A549 (cell line): ENCODE data around the gene ACER2. TPM values are rescaled to one million over a fixed set of nuclear protein-coding genes. Genes with fewer than 3 reads are reported as not detected.

Experiments
- ATAC-seq, 2 experiments: fragments of 200-7000 bp in 1 of 2; fragments of >200 bp in 1 of 2; cut with Nextera tagmentation in 1 of 2; cut with Tn5 transposase in 1 of 2; 3 replicates each; pipeline versions ENCODE4 v1.8.0 to v1.9.1; 2018 to 2020; ENCODE audit warnings: mild to moderate bottlenecking in 1 of 2, moderate library complexity in 1 of 2
- CTCF ChIA-PET: fragments of 300-600 bp; sonication (Branson Sonifier 250); formaldehyde crosslinking; extraction: SDS; loops from one replicate; lab custom pipeline; 2021; ENCODE audit warnings: antibody characterized with exemption, inconsistent platforms; lab: Yijun Ruan, JAX
- POLR2A ChIA-PET: fragments of 350-600 bp; formaldehyde crosslinking; extraction: SDS; loops from one replicate; lab custom pipeline; 2021; ENCODE audit warnings: antibody characterized with exemption, inconsistent platforms; lab: Yijun Ruan, JAX
- DNase-seq, 2 experiments: peaks; one replicate each; pipeline versions ENCODE4 v3.0.0 to v3.0.0-alpha.2; 2011 to 2016; ENCODE audit warnings: low read depth in 1 of 2, low spot score in 1 of 2
- FAIRE-seq: peaks from 2 replicates; lab custom pipeline; 2011; peaks lifted over from hg19 to GRCh38; lab: Jason Lieb, UNC
- H3K27ac ChIP-seq, 2 experiments: fragments of >200 bp; sonication (Bioruptor Twin); formaldehyde crosslinking; 3 replicates each; pipeline ENCODE4 v1.5.1; 2016 to 2017
- H3K4me1 ChIP-seq: fragments of >200 bp; sonication (Bioruptor Twin); formaldehyde crosslinking; 3 replicates; pipeline ENCODE4 v1.6.1; 2016
- H3K4me2 ChIP-seq: fragments of >200 bp; sonication (Bioruptor Twin); formaldehyde crosslinking; 3 replicates; pipeline ENCODE4 v1.6.1; 2016
- H3K4me3 ChIP-seq: fragments of >200 bp; sonication (Bioruptor Twin); formaldehyde crosslinking; 3 replicates; pipeline ENCODE4 v1.5.1; 2016
- H3K9me3 ChIP-seq: fragments of >200 bp; sonication (Bioruptor Twin); formaldehyde crosslinking; 3 replicates; pipeline ENCODE4 v1.6.1; 2016
- BHLHE40 ChIP-seq: IDR thresholded peaks from 2 replicates; pipeline ENCODE4 v1.6.1; 2012; ENCODE audit warnings: low read depth, low read length, inconsistent platforms
- EHF ChIP-seq: fragments of 250-450 bp; sonication (Bioruptor Pico); IDR thresholded peaks from 2 replicates; pipeline ENCODE4 v1.5.0; 2020; ENCODE audit warnings: mild to moderate bottlenecking
- FOSB ChIP-seq: fragments of 250-450 bp; sonication (Bioruptor Pico); IDR thresholded peaks from 2 replicates; pipeline ENCODE4 v1.5.0; 2020; ENCODE audit warnings: mild to moderate bottlenecking, moderate library complexity
- FOSL2 ChIP-seq, 2 experiments: fragments of 450-650 bp in 1 of 2; fragments of >200 bp in 1 of 2; sonication (Bioruptor Twin) in 1 of 2; formaldehyde crosslinking; IDR thresholded peaks; 2 replicates each; pipeline versions ENCODE4 v1.5.0 to v1.6.1; 2016 to 2020; ENCODE audit warnings: mild to moderate bottlenecking in 1 of 2, moderate library complexity in 1 of 2
- GATA3 ChIP-seq: IDR thresholded peaks from 2 replicates; pipeline ENCODE4 v1.6.1; 2012; ENCODE audit warnings: borderline replicate concordance
- JUN ChIP-seq, 2 experiments: fragments of >200 bp; sonication (Bioruptor Twin); formaldehyde crosslinking; IDR thresholded peaks; 2 replicates in 1 of 2; 3 replicates in 1 of 2; pipeline ENCODE4 v1.6.1; 2016 to 2017
- KDM1A ChIP-seq: fragments of 200-600 bp; sonication (generic); IDR thresholded peaks from 2 replicates; pipeline ENCODE4 v1.6.1; 2016; ENCODE audit warnings: low read depth, mild to moderate bottlenecking
- KDM5A ChIP-seq: fragments of 200-600 bp; sonication (generic); IDR thresholded peaks from 2 replicates; pipeline ENCODE4 v1.6.1; 2016; ENCODE audit warnings: antibody characterized with exemption, mild to moderate bottlenecking
- MAZ ChIP-seq: fragments of 150-350 bp; IDR thresholded peaks from 2 replicates; pipeline ENCODE4 v1.6.1; 2014; ENCODE audit warnings: antibody characterized with exemption, low read depth, low read length, borderline replicate concordance
- NPAS2 ChIP-seq: fragments of 250-450 bp; sonication (Bioruptor Pico); IDR thresholded peaks from 2 replicates; pipeline ENCODE4 v1.8.0; 2022; ENCODE audit warnings: mild to moderate bottlenecking, moderate library complexity, borderline replicate concordance
- NR3C1 ChIP-seq: fragments of >200 bp; sonication (Bioruptor Twin); formaldehyde crosslinking; IDR thresholded peaks from 3 replicates; pipeline ENCODE4 v1.6.1; 2017
- PHF8 ChIP-seq: fragments of 200-600 bp; sonication (generic); IDR thresholded peaks from 2 replicates; pipeline ENCODE4 v1.6.1; 2016; ENCODE audit warnings: low read depth, mild to moderate bottlenecking, antibody characterized with exemption, moderate library complexity, borderline replicate concordance
- POLR2AphosphoS2 ChIP-seq: conservative IDR thresholded peaks from 2 replicates; pipeline ENCODE4 v1.6.1; 2012; ENCODE audit warnings: low read length, improper control_type of control experiment, inconsistent platforms
- RAD21 ChIP-seq, 2 experiments: fragments of >200 bp in 1 of 2; sonication (Bioruptor Twin) in 1 of 2; formaldehyde crosslinking in 1 of 2; IDR thresholded peaks in 1 of 2; conservative IDR thresholded peaks in 1 of 2; 2 replicates in 1 of 2; 3 replicates in 1 of 2; pipeline ENCODE4 v1.6.1; 2012 to 2018; ENCODE audit warnings: inconsistent platforms in 1 of 2
- SMC3 ChIP-seq: fragments of >200 bp; sonication (Bioruptor Twin); formaldehyde crosslinking; IDR thresholded peaks from 3 replicates; pipeline ENCODE4 v1.6.1; 2018; ENCODE audit warnings: inconsistent platforms
- TFCP2L1 ChIP-seq: fragments of 250-450 bp; sonication (Bioruptor Pico); IDR thresholded peaks from 2 replicates; pipeline ENCODE4 v1.5.0; 2021; ENCODE audit warnings: mild to moderate bottlenecking
- ZNF302 ChIP-seq: fragments of 250-450 bp; sonication (Bioruptor Pico); IDR thresholded peaks from 2 replicates; pipeline ENCODE4 v1.9.0; 2021; ENCODE audit warnings: inconsistent platforms, mild to moderate bottlenecking, moderate library complexity
- WGBS: methylation state at CpG from one replicate; pipeline ENCODE4 v1.1.6; 2017; ENCODE audit errors: missing lambda C conversion rate; 5-methylcytosine and 5-hydroxymethylcytosine counted together
- polyA plus RNA-seq, 4 experiments: library from polyadenylated mRNA; depleted of rRNA in 3 of 4; stranded (reverse); fragments of >200 nt; fragmentation: RNase III in 1 of 4; extraction: RNeasy Plus Mini Kit Qiagen cat#74134 plus additional on column Dnase treatment in 1 of 4; gene quantifications; 2 replicates in 3 of 4; 3 replicates in 1 of 4; pipeline ENCODE4 v1.2.3, GENCODE V29; 2011 to 2017
- TF ChIP-seq, protein P1 (sequence below): fragments of >200 bp; sonication (Bioruptor Twin); formaldehyde crosslinking; IDR thresholded peaks from 3 replicates; pipeline ENCODE4 v1.6.1; 2016
- TF ChIP-seq, protein P2 (sequence below): fragments of 150-350 bp; IDR thresholded peaks from 2 replicates; pipeline ENCODE4 v1.6.1; 2014; ENCODE audit warnings: low read depth, mild to moderate bottlenecking, low read length
- TF ChIP-seq, protein P3 (sequence below): fragments of 450-650 bp; IDR thresholded peaks from 2 replicates; pipeline ENCODE4 v1.6.1; 2014; ENCODE audit warnings: antibody characterized with exemption
- TF ChIP-seq, protein P4 (sequence below): IDR thresholded peaks from 2 replicates; pipeline ENCODE4 v1.6.1; 2012; ENCODE audit warnings: low read depth, borderline replicate concordance

ACER2 gene
- polyA plus RNA-seq, 2 of the 4 experiments (the other 2 are of a cell fraction), result 1.1 to 3.7 TPM

GRCh38 chr9:19378647-19379046, 30.2 kb upstream of the ACER2 start:
- peak overlapping the region; percentile 97 to 98 for H3K27ac ChIP-seq
- WGBS, result 6% methylated on average over 7 of the region's 7 CpGs
- ChIA-PET CTCF (no interaction called here), POLR2A (interaction anchor here (2.0 kb wide), 1 partner anchor 148 kb away, joined by 10 read pairs; the partner anchor contains the start of gene DENND4C)
- H3K9me3 ChIP-seq, result no peaks in the 10 kb centered on the region
- H3K4me3 ChIP-seq, result peak overlapping the region; percentile 94
- FAIRE-seq (no peak), ATAC-seq (no peak), DNase-seq (no peak)
- peaks cover 33% of the 10 kb centered on the region for H3K4me1 ChIP-seq
- TF ChIP-seq NR3C1 (no peak), EHF (no peak), FOSB (CRISPR knock-in tag) (0 out of 2 replicates have a peak, but pooled peaks have one; percentile 46), JUN (IDR thresholded peaks at IDR 0.05) (0 out of 5 replicates have a peak, but pooled peaks of 1 of the 2 experiments have one; percentile 18), GATA3 (no peak), POLR2AphosphoS2 (no peak)
- TF ChIP-seq, protein P1, sequence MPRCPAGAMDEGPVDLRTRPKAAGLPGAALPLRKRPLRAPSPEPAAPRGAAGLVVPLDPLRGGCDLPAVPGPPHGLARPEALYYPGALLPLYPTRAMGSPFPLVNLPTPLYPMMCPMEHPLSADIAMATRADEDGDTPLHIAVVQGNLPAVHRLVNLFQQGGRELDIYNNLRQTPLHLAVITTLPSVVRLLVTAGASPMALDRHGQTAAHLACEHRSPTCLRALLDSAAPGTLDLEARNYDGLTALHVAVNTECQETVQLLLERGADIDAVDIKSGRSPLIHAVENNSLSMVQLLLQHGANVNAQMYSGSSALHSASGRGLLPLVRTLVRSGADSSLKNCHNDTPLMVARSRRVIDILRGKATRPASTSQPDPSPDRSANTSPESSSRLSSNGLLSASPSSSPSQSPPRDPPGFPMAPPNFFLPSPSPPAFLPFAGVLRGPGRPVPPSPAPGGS, result 0 out of 3 replicates have a peak, but pooled peaks have one; percentile 15
- peak overlapping the region; percentile 92 for H3K4me2 ChIP-seq

GRCh38 chr9:19379283-19379682, 29.5 kb upstream of the ACER2 start:
- POLR2A ChIA-PET, result interaction anchor here (1.1 to 2.0 kb wide), 4 partner anchors 78 to 149 kb away, joined by 4 to 10 read pairs (median 6); partner anchors contain the start of gene DENND4C
- H3K9me3 ChIP-seq, result no peaks in the 10 kb centered on the region
- H3K27ac ChIP-seq, result peak overlapping the region; percentile 97 to 98
- WGBS, result under 1% methylated on average over 12 of the region's 12 CpGs
- DNase-seq (no peak), FAIRE-seq (no peak), ATAC-seq (no peak)
- H3K4me1 ChIP-seq, result peaks cover 33% of the 10 kb centered on the region
- TF ChIP-seq ZNF302 (CRISPR knock-in tag) (no peak), MAZ (no peak), FOSB (CRISPR knock-in tag) (no peak), BHLHE40 (no peak), NPAS2 (CRISPR knock-in tag) (no peak), GATA3 (no peak), KDM1A (no peak), PHF8 (no peak), POLR2AphosphoS2 (no peak), KDM5A (no peak), SMC3 (no peak)
- TF ChIP-seq, protein P2, sequence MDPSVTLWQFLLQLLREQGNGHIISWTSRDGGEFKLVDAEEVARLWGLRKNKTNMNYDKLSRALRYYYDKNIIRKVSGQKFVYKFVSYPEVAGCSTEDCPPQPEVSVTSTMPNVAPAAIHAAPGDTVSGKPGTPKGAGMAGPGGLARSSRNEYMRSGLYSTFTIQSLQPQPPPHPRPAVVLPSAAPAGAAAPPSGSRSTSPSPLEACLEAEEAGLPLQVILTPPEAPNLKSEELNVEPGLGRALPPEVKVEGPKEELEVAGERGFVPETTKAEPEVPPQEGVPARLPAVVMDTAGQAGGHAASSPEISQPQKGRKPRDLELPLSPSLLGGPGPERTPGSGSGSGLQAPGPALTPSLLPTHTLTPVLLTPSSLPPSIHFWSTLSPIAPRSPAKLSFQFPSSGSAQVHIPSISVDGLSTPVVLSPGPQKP, result no peak
- TF ChIP-seq, protein P3, sequence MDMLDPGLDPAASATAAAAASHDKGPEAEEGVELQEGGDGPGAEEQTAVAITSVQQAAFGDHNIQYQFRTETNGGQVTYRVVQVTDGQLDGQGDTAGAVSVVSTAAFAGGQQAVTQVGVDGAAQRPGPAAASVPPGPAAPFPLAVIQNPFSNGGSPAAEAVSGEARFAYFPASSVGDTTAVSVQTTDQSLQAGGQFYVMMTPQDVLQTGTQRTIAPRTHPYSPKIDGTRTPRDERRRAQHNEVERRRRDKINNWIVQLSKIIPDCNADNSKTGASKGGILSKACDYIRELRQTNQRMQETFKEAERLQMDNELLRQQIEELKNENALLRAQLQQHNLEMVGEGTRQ, result no peak
- peak overlapping the region; percentile 94 for H3K4me3 ChIP-seq
- CTCF ChIA-PET, result no interaction called here
- peak overlapping the region; percentile 92 for H3K4me2 ChIP-seq

- 1% methylated on average over 18 of the region's 30 CpGs for WGBS
These were observed 29.1 kb upstream of the ACER2 start for GRCh38 chr9:19379697-19380046.

More at GRCh38 chr9:19379697-19380046, 29.1 kb upstream of the ACER2 start:
- Histone ChIP-seq H3K4me2 (peak overlapping the region; percentile 92), H3K4me1 (peaks cover 33% of the 10 kb centered on the region)
- no peak for DNase-seq
- TF ChIP-seq TFCP2L1 (CRISPR knock-in tag), result peak; percentile 80; the same call in 1 of the 2 replicates
- TF ChIP-seq, protein P4, sequence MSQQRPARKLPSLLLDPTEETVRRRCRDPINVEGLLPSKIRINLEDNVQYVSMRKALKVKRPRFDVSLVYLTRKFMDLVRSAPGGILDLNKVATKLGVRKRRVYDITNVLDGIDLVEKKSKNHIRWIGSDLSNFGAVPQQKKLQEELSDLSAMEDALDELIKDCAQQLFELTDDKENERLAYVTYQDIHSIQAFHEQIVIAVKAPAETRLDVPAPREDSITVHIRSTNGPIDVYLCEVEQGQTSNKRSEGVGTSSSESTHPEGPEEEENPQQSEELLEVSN, result no peak
- no peak for TF ChIP-seq FOSL2 (IDR thresholded peaks at IDR 0.05)
- TF ChIP-seq FOSL2 (CRISPR knock-in tag; IDR thresholded peaks at IDR 0.05), result 0 out of 2 replicates have a peak, but pooled peaks have one; percentile 2
- no peak for TF ChIP-seq RAD21 (conservative IDR thresholded peaks at IDR 0.05 in 1 of 2, IDR thresholded peaks at IDR 0.05 in 1 of 2)
- TF ChIP-seq, all 56 proteins: peak for 2
- ATAC-seq (peak; percentile 55 to 56), FAIRE-seq (no peak)
- ChIA-PET CTCF (no interaction called here), POLR2A (interaction anchor here (0.7 to 2.0 kb wide), 12 partner anchors 9 to 331 kb away, joined by 3 to 10 read pairs (median 4); partner anchors contain the start of genes ACER2, DENND4C and RRAGA)
- Histone ChIP-seq H3K9me3 (no peaks in the 10 kb centered on the region), H3K4me3 (peak overlapping the region; percentile 94), H3K27ac (peak overlapping the region; percentile 97 to 98)
